NCI-H2029 treated with DMSO at 0.1 percent for 48 hours (cell line): Measurements from ENCODE around the gene ARID5A.
"Not testable (repeated sequence)": the region's sequence is repeated elsewhere in the genome, so short reads cannot be mapped to it uniquely, and the experiment has no call there.

Experiments used
- DNase-seq: peaks from one replicate; lab custom pipeline; 2025; lab: John Stamatoyannopoulos, UW

Gene ARID5A

GRCh38 chr2:96557421-96557820, 20.9 kb downstream of the ARID5A start:
- DNase-seq: not testable (repeated sequence)

- DNase-seq: no peak
Measured at GRCh38 chr2:96558061-96558460, 21.5 kb downstream of the ARID5A start.

- DNase-seq: no peak
Measured at GRCh38 chr2:96558485-96558884, 21.9 kb downstream of the ARID5A start.

- no peak for DNase-seq
Measured at GRCh38 chr2:96564026-96564425, 27.5 kb downstream of the ARID5A start.

GRCh38 chr2:96564563-96564962, 28.0 kb downstream of the ARID5A start:
- no peak for DNase-seq

GRCh38 chr2:96565111-96565510, 28.6 kb downstream of the ARID5A start:
- DNase-seq: no peak

- no peak for DNase-seq
Measured at GRCh38 chr2:96568094-96568493, 31.5 kb downstream of the ARID5A start.

- no peak for DNase-seq
Measured at GRCh38 chr2:96574364-96574763, 37.8 kb downstream of the ARID5A start.

- DNase-seq: no peak
Measured at GRCh38 chr2:96575785-96576456, 39.4 kb downstream of the ARID5A start.

- no peak for DNase-seq
Measured at GRCh38 chr2:96577501-96577900, 40.9 kb downstream of the ARID5A start.

GRCh38 chr2:96578731-96579130, 42.2 kb downstream of the ARID5A start:
- DNase-seq: no peak

GRCh38 chr2:96579422-96579821, 42.9 kb downstream of the ARID5A start:
- DNase-seq: no peak

GRCh38 chr2:96580771-96581170, 44.2 kb downstream of the ARID5A start:
- DNase-seq: no peak

- DNase-seq: no peak
Measured at GRCh38 chr2:96584017-96584416, 47.5 kb downstream of the ARID5A start.

GRCh38 chr2:96587843-96588242, 51.3 kb downstream of the ARID5A start:
- DNase-seq: no peak

GRCh38 chr2:96591054-96591453, 54.5 kb downstream of the ARID5A start:
- no peak for DNase-seq

- no peak for DNase-seq
Measured at GRCh38 chr2:96591494-96591893, 54.9 kb downstream of the ARID5A start.

GRCh38 chr2:96594282-96594681, 57.7 kb downstream of the ARID5A start:
- DNase-seq: no peak

- no peak for DNase-seq
Measured at GRCh38 chr2:96594691-96595152, 58.2 kb downstream of the ARID5A start.

GRCh38 chr2:96596596-96596995, 60.0 kb downstream of the ARID5A start:
- no peak for DNase-seq

GRCh38 chr2:96599941-96600340, 63.4 kb downstream of the ARID5A start:
- DNase-seq: no peak

GRCh38 chr2:96601382-96602292, 65.1 kb downstream of the ARID5A start:
- no peak for DNase-seq
